Skeletal muscle cell (primary cell): Measurements from ENCODE around the gene SLC24A5.

Experiments used
- DNase-seq: peaks from one replicate; pipeline ENCODE4 v3.0.0-alpha.2; 2010; ENCODE audit warnings: low read depth
- H3K4me3 ChIP-seq: 2 replicates; pipeline ENCODE4 v1.5.1; 2011; ENCODE audit warnings: low read depth, mild to moderate bottlenecking, control low read depth, low read length, moderate library complexity

Gene SLC24A5

GRCh38 chr15:48177766-48178647 lies 57.2 kb downstream of the SLC24A5 start, which contains the start of gene MYEF2:
Gene MYEF2 (minus strand): TSS chr15:48178295. CDS start chr15:48178237, 58 bp downstream.
- peak; percentile 10 for DNase-seq
- peak within 1 kb of the TSS; percentile 69 for H3K4me3 ChIP-seq

GRCh38 chr15:48178648-48178931 lies 57.8 kb downstream of the SLC24A5 start:
- H3K4me3 ChIP-seq: peak overlapping the region; percentile 69
- no peak for DNase-seq

- DNase-seq: no peak
- H3K4me3 ChIP-seq: no peak overlapping the region
Measured at GRCh38 chr15:48182749-48183148, 62.0 kb downstream of the SLC24A5 start.

- H3K4me3 ChIP-seq: no peak overlapping the region
Measured at GRCh38 chr15:48185529-48185928, 64.7 kb downstream of the SLC24A5 start.

GRCh38 chr15:48186271-48186670 lies 65.5 kb downstream of the SLC24A5 start:
- DNase-seq: no peak
- no peak overlapping the region for H3K4me3 ChIP-seq

More at GRCh38 chr15:48185529-48185928, 64.7 kb downstream of the SLC24A5 start:
- DNase-seq: no peak

- peak; percentile 29 for DNase-seq
- H3K4me3 ChIP-seq: peak overlapping the region; percentile 35
Measured at GRCh38 chr15:48190932-48191573, 70.3 kb downstream of the SLC24A5 start.

GRCh38 chr15:48191574-48192225 lies 70.9 kb downstream of the SLC24A5 start, which contains the start of gene CTXN2:
Gene CTXN2 (plus strand): TSS chr15:48191665. CDS start chr15:48201301, 9,636 bp downstream.
- DNase-seq: no peak
- H3K4me3 ChIP-seq: peak within 1 kb of the TSS; percentile 35
